GM21447 (cell line): ENCODE results near the gene HTR1B.

Experiments
- ATAC-seq: cut with Tn5 transposase; IDR thresholded peaks from one replicate; pipeline ENCODE4 v1.9.1; 2021; ENCODE audit not compliant: unreplicated experiment

HTR1B gene

GRCh38 chr6:77456531-77457248, 6.6 kb downstream of the HTR1B start:
- ATAC-seq = no peak

- no peak for ATAC-seq
These were observed 8.0 kb downstream of the HTR1B start for GRCh38 chr6:77455271-77455670.

- ATAC-seq = no peak
These were observed 8.9 kb downstream of the HTR1B start for GRCh38 chr6:77454386-77454785.

GRCh38 chr6:77451466-77451865, 11.8 kb downstream of the HTR1B start:
- ATAC-seq = no peak

- ATAC-seq = no peak
These were observed 12.4 kb downstream of the HTR1B start for GRCh38 chr6:77450924-77451323.

GRCh38 chr6:77448546-77448945, 14.7 kb downstream of the HTR1B start:
- ATAC-seq = no peak

- no peak for ATAC-seq
These were observed 16.0 kb downstream of the HTR1B start for GRCh38 chr6:77447254-77447653.

- ATAC-seq = no peak
These were observed 17.0 kb downstream of the HTR1B start for GRCh38 chr6:77446249-77446648.

DNA sequence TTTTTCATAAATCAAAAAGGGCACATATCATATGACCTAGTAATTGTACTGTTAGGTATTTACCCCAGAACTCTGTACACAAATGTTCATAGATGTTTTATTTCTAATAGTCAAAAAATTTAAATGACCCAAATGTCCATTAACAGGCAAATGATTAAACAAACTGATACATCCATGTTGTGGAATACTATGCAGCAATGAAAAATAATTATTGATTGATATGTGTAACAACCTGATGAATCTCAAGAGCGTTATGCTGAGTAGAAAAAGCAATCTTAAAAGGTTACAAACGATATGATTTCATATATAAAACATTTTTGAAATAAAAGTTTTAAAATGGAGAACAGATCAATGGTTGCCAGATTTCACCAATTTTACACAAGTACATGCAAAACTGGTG, 18.1 kb downstream of the HTR1B start:
- no peak for ATAC-seq

DNA sequence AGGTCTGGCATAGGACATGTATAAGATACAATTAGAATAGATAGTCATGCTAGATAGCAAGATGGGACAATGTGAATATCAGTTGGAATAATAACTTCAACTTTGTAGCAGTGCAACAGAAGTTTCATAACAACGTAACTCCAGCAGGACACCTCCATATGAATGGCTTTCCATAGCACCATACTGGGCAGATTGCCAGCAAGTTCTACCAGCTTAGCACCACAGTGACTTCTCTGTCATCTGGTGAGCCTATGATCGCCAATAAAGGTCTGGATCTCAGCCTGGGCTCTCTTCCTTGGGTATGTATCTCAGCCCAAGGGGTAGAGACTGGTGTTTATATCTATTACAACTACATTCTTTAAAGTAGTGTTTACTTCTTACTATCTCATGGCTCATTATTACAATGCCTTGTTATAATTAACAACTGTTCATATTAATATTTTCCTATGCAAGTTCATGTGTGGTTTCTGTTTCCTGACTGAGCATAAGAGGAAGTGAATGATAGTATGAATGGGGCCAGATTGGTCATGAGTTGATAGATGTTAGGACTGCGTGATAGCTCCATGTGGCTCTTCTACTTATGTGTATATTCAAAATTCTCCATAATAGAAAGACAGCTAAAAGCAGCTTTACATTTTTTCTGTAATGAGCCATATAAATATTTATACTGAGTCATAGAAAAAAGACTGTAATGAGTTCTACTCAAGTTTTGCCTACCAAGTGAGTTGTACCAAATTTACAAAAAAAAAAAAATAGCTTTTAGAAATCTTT, 22.9 kb downstream of the HTR1B start:
- ATAC-seq = no peak

- ATAC-seq = no peak
These were observed 29.4 kb downstream of the HTR1B start for GRCh38 chr6:77433888-77434287.

GRCh38 chr6:77430504-77430903, 32.8 kb downstream of the HTR1B start:
- ATAC-seq = no peak

- ATAC-seq = no peak
These were observed 37.6 kb downstream of the HTR1B start for GRCh38 chr6:77425671-77426070.

- ATAC-seq = no peak
These were observed 38.1 kb downstream of the HTR1B start for GRCh38 chr6:77425216-77425615.

- no peak for ATAC-seq
These were observed 38.5 kb downstream of the HTR1B start for GRCh38 chr6:77424761-77425160.

DNA sequence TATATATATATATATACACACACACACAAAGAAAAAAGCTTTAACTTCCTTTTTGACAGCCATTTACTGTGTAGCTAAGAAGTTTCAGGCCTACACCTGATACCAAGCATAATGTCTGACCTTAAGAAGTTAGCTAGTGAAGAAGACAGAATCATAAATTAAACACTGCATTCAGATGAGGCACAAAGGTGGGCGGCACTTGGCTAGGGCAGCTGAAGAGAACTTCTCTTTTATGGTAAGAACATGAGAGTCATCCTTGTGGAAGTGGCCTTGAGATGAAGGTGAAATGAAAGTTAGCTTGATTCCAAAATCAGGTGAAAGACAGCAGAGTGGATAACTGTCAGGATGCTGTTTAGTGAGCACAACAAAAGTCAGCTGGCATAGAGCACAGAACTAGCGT, 46.5 kb downstream of the HTR1B start:
- ATAC-seq = no peak

GRCh38 chr6:77415706-77416105, 47.6 kb downstream of the HTR1B start:
- ATAC-seq = no peak
